Measurements from ENCODE around the gene KCNJ5.

The KCNJ5 gene

DNA sequence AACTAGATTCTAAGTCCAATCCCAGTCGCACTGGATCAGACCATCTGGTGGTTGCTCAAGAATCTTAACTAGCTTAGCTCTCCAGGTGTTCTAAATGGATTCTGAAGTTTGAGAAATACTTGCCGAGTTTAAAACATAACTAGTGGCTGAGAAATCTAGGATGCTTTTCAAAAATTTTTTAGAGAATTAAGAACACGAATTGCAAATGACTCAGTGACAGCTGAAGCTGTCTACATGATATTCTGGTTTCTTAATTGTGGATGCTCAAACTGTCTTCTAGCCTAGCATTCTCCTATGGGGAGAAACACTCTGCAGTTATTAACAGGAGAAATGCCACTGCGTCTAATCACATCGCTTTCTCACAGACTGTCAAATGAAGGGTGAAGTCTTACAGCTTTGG lies 71.7 kb downstream of the KCNJ5 start:
- DNase-seq, result no peak

DNA sequence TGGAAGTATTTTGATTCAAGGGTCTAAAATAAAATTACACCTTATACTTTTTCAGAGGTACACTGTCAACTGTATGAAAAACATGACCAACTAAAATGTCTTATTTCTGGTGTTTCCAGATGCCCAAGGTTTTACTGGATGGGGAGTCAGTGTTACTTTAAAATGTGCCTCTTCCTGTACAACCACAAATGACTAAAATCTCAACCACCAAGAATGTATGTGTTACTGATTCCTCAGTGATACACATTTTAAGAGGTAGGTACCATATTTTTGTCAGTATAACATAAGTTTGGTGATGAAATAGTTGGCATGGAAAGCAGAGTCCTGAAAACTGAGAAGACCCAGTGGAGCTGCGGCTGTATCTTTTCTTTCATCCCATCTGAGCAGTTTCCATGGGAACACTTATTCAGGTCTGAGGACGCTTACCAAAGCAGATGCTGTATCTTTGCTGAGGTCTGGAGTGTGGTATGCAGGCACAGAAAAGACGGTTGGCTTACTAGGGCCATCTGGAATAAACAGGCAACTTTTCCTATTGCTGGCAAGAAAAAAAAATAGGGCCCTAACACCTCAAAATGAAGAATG lies 72.7 kb downstream of the KCNJ5 start:
- peak; percentile 73 for DNase-seq

DNA sequence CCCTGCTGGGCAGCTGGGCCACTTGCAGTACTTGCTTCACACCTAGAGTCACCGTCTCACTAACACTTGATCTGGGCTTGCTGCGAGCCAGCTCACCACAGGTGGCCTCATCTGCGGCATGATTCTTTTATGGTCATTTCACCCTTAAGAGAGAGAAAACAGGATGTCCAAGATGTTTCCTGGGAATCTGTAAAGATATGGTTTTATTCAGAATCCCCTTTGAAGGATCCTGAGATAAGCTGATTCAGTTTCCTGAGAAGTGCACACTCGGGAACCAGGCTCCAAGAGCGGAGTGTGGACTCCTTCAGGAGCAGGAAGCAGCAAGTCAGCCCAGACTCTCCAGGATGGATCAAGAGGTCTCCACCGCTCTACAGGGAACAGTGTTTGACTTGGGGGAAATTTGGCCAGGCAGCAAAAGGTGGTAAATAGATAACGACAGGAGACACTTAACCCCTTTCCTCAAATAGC lies 73.3 kb downstream of the KCNJ5 start:
- DNase-seq, result no peak

DNA sequence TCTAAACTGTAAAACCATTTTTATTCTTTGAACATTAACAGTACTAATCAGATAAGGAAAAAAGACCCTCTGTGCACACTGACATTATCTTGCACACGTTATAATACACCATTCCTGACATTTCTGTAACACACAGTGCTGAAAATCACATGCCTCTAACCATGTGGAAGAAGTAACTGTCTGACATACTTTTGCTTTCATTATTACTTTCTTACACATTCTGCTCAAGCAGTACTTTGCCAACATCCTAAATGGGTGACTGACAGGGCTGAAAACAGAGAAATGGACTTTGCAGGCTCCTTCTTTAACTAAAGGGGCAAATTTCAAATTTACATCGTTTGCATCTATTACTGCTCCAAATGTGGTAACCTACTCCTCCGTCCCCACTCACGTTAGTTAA lies 74.3 kb downstream of the KCNJ5 start:
- DNase-seq, result no peak

DNA sequence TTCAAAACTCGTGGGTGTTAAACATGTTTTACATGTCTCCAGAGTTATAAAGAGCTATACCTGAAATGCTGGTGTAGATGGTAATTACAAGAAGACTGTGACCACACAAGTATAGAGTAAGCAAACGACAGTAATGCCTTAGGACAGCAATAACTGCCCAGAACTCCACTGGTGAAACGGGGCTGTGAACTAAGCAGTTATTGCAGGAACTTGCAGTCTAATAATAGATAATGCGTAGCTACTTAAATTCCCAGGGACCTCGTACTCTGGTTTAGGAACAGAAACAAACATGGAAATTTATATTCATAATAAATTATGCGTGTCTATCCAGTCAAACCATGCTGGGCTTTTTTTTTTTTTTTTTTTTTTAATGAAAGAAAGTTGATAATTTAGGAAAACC lies 76.4 kb downstream of the KCNJ5 start:
- DNase-seq, result no peak

DNA sequence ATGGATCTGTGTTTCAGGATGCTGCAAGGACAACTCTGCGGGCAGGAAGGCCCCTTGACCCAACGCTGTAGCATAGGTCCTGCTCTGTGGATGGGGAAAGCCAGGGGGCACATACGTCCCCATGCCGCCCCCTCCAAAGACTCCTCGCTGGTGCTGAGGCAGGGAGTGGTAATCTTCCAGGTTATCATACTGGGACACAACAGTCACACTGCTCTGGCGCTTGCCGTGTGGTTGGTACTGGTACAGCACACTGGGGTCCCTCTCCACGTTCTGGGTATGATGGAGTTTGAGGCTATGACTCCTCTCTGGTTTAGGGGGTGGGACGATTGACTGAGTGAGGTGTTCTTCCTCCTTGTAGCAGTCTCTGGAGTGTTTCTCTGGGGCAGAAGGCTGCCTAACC lies 77.8 kb downstream of the KCNJ5 start:
- DNase-seq, result no peak

Data from NCI-H2171 (cell line).